ENCODE measurements around the gene MMEL1. TPM values are rescaled to one million over a fixed set of nuclear protein-coding genes. Genes with fewer than 3 reads are reported as not detected.

The MMEL1 gene
- total and polyA plus RNA-seq, 2 experiments from 2014 or later = 0.93 to 1.8 TPM

- Histone ChIP-seq H3K27me3 (no peaks in the 10 kb centered on the region), H3K27ac (no peak overlapping the region), H3K4me2 (no peak overlapping the region), H3K36me3 (replicated peaks; ENCODE audit: insufficient read depth, low read depth) (no peaks in the 10 kb centered on the region), H4K20me1 (ENCODE audit: insufficient read depth, poor library complexity, severe bottlenecking) (no peaks in the 10 kb centered on the region), H3K9me3 (ENCODE audit: low read depth) (no peaks in the 10 kb centered on the region), H3K9me2 (replicated peaks; ENCODE audit: insufficient read depth) (no peaks in the 10 kb centered on the region), H3K4me3 (no peak overlapping the region), H2AFZ (no peak overlapping the region), H3K4me1 (ENCODE audit: insufficient read depth) (no peaks in the 10 kb centered on the region), H3K79me2 (no peaks in the 10 kb centered on the region)
- WGBS (ENCODE audit: low lambda C conversion rate, missing lambda C conversion rate) = 88% methylated on average over 12 of the region's 14 CpGs
- TF ChIP-seq CTCF (IDR thresholded peaks at IDR 0.05; ENCODE audit: poor library complexity) (no peak), EZH2phosphoT487 (IDR thresholded peaks at IDR 0.05; ENCODE audit: low read depth, severe bottlenecking, unreplicated experiment) (no peak), EZH2 (IDR thresholded peaks at IDR 0.05; ENCODE audit: borderline replicate concordance) (no peak)
- DNase-seq (ENCODE audit: low spot score) = no peak
These were observed 27.8 kb downstream of the MMEL1 start for GRCh38 chr1:2604844-2605508.

DNA sequence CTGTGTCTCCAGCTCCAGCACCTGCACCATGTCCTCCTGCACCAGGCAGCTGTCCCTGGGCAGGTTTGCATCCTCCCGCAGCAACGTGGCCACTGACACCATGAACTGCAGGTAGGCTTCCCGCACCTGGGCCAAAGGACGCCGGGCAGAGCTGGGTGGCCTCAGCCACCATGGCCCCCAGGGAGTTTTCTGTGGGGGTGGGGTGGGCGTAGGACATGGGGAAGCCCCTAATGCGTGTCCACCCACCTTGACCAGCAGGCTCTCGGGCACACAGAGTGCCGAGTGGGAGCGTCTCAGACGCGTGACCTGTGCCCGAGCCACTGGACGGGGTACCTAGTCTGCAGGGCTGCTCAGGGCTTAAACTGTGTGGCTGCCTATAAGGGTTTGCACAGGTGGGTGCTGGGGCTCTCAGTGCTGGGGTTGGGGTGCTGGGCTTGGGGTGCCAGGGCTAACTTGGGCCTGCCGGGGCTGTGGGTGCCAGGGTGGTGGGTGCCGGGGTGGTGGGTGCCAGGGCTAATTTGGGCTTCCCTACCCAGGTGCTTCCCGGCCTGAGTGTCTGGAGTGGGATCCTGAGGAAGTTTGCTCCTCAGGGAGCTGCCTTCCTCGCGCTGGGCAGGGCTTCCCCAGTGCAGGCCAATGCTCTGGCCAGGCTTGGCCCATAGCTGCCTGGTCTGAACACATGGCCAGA, 28.5 kb downstream of the MMEL1 start:
- 87% methylated on average over 18 of the region's 19 CpGs for WGBS (ENCODE audit: low lambda C conversion rate, missing lambda C conversion rate)
- no peak for TF ChIP-seq EZH2 (IDR thresholded peaks at IDR 0.05; ENCODE audit: borderline replicate concordance)
- no peak overlapping the region for H3K4me3 ChIP-seq
- H3K27me3 ChIP-seq = no peaks in the 10 kb centered on the region
- no peak for DNase-seq (ENCODE audit: low spot score)
- H2AFZ ChIP-seq = no peak overlapping the region
- no peaks in the 10 kb centered on the region for H3K79me2 ChIP-seq
- H3K4me2 ChIP-seq = no peak overlapping the region
- no peaks in the 10 kb centered on the region for H4K20me1 ChIP-seq (ENCODE audit: insufficient read depth, poor library complexity, severe bottlenecking)
- H3K27ac ChIP-seq = no peak overlapping the region
- H3K4me1 ChIP-seq (ENCODE audit: insufficient read depth) = no peaks in the 10 kb centered on the region
- no peaks in the 10 kb centered on the region for H3K9me2 ChIP-seq (replicated peaks; ENCODE audit: insufficient read depth)
- H3K36me3 ChIP-seq (replicated peaks; ENCODE audit: insufficient read depth, low read depth) = no peaks in the 10 kb centered on the region
- no peaks in the 10 kb centered on the region for H3K9me3 ChIP-seq (ENCODE audit: low read depth)

- no peaks in the 10 kb centered on the region for H3K4me1 ChIP-seq (ENCODE audit: insufficient read depth)
- no peak overlapping the region for H3K4me2 ChIP-seq
- DNase-seq (ENCODE audit: low spot score) = no peak
- no peak overlapping the region for H2AFZ ChIP-seq
- H3K79me2 ChIP-seq = no peaks in the 10 kb centered on the region
- TF ChIP-seq EZH2 (IDR thresholded peaks at IDR 0.05; ENCODE audit: borderline replicate concordance) (no peak), EZH2phosphoT487 (IDR thresholded peaks at IDR 0.05; ENCODE audit: low read depth, severe bottlenecking, unreplicated experiment) (no peak), CTCF (IDR thresholded peaks at IDR 0.05; ENCODE audit: poor library complexity) (no peak)
- no peaks in the 10 kb centered on the region for H3K9me3 ChIP-seq (ENCODE audit: low read depth)
- 90% methylated on average over 12 of the region's 25 CpGs for WGBS (ENCODE audit: low lambda C conversion rate, missing lambda C conversion rate)
- no peaks in the 10 kb centered on the region for H3K27me3 ChIP-seq
- H3K9me2 ChIP-seq (replicated peaks; ENCODE audit: insufficient read depth) = no peaks in the 10 kb centered on the region
- no peak overlapping the region for H3K27ac ChIP-seq
- H4K20me1 ChIP-seq (ENCODE audit: insufficient read depth, poor library complexity, severe bottlenecking) = no peaks in the 10 kb centered on the region
- H3K36me3 ChIP-seq (replicated peaks; ENCODE audit: insufficient read depth, low read depth) = no peaks in the 10 kb centered on the region
- no peak overlapping the region for H3K4me3 ChIP-seq
These were observed 29.2 kb downstream of the MMEL1 start for GRCh38 chr1:2603521-2604155.

All from hepatocyte (in vitro differentiated cells).